Adrenal gland (tissue), 12 donors: ENCODE results near the gene B4GALT7. TPM values are rescaled to one million over a fixed set of nuclear protein-coding genes. Genes with fewer than 3 reads are reported as not detected.

Experiments
- DNase-seq, 7 donors: peaks; one replicate each; pipeline ENCODE4 v3.0.0-alpha.2; 2019 to 2020
- H3K27ac ChIP-seq, 5 donors: fragments of 200-600 bp; sonication (generic) in 4 of 5; 1 replicate in 3 of 5; 2 replicates in 2 of 5; pipeline versions ENCODE4 v1.5.1 to v1.8.0; 2016 to 2020; ENCODE audit warnings: mild to moderate bottlenecking in 1 of 5
- H3K27me3 ChIP-seq: fragments of 200-600 bp; 2 replicates; pipeline ENCODE4 v1.8.0; 2021
- H3K36me3 ChIP-seq, 2 donors: fragments of 200-600 bp; replicated peaks in 1 of 2; 1 replicate in 1 of 2; 2 replicates in 1 of 2; pipeline versions ENCODE4 v1.5.1 to v1.8.0; 2018 to 2022
- H3K4me1 ChIP-seq, 2 donors: fragments of 200-600 bp; replicated peaks in 1 of 2; 1 replicate in 1 of 2; 2 replicates in 1 of 2; pipeline versions ENCODE4 v1.5.1 to v1.8.0; 2018 to 2021
- H3K4me3 ChIP-seq, 4 donors: fragments of 200-600 bp; sonication (generic) in 3 of 4; one replicate each; pipeline ENCODE4 v1.5.1; 2016 to 2018
- H3K9me3 ChIP-seq, 3 donors: fragments of 200-600 bp; sonication (generic) in 1 of 3; replicated peaks in 1 of 3; 1 replicate in 2 of 3; 2 replicates in 1 of 3; pipeline versions ENCODE4 v1.5.1 to v1.8.0; 2016 to 2021
- POLR2A ChIP-seq, 2 donors: fragments of 450-650 bp; IDR thresholded peaks; one replicate each; pipeline ENCODE4 v1.6.1; 2017; ENCODE audit warnings: antibody characterized with exemption in 2 of 2, mild to moderate bottlenecking in 2 of 2, moderate library complexity in 1 of 2
- WGBS, 4 donors: extraction: QIAGEN DNeasy Blood & Tissue Kit in 2 of 4; methylation state at CpG; one replicate each; pipeline versions ENCODE4 v1.1.5 to v1.1.7; 2013 to 2017; 5-methylcytosine and 5-hydroxymethylcytosine counted together
- intact Hi-C, 2 donors: fragments of 100-400 bp; cut with DNase I; formaldehyde crosslinking; loops; one replicate each; pipeline versions ENCODE4 v1.14.1 to v1.15.0; 2022 to 2023
- polyA plus RNA-seq, 3 donors: library from polyadenylated mRNA; stranded (reverse); fragments of 200-250 nt in 2 of 3; fragments of 350-450 nt in 1 of 3; fragmentation: Illumina TruSeq in 1 of 3; extraction: RNeasy Lipid Tissue Mini Kit (QIAGEN cat#74804) in 1 of 3; gene quantifications; one replicate each; pipeline ENCODE4 v1.2.3, GENCODE V29; 2013 to 2014
- total RNA-seq, 9 donors: library from RNA; depleted of rRNA in 4 of 9; stranded (reverse); fragments of >200 nt in 4 of 9; fragments of 120-200 nt in 1 of 9; fragmentation: NEBNext Ultra II Directional in 1 of 9; extraction: Animal tissue kit (Norgen Biotek cat#: 25700) in 1 of 9; gene quantifications; one replicate each; pipeline versions ENCODE4 v1.1.0 to v1.2.4, GENCODE V29; 2013 to 2023
- TF ChIP-seq, protein P1 (sequence below), 6 experiments: fragments of 450-650 bp in 4 of 6; fragments of 200-600 bp in 2 of 6; sonication (generic) in 1 of 6; IDR thresholded peaks; 1 replicate in 5 of 6; 2 replicates in 1 of 6; pipeline versions ENCODE4 v1.5.1 to v1.8.0; 2016 to 2021; ENCODE audit warnings: antibody characterized with exemption in 6 of 6, mild to moderate bottlenecking in 2 of 6, moderate library complexity in 1 of 6
- donor health status: healthy with polysubstance abuse.
- donor health status: Bipolar disorder and iron deficiency.
- donor health status: DM: yes; HTN: yes; CAD: no.
- donor health status: DM: no; HTN: no; CAD: no.
- donor health status: DM: no; HTN: no; CAD: no.
- donor health status: DM: yes; HTN: yes; CAD: no.

B4GALT7 gene
- total and polyA plus RNA-seq, 12 donors: 22.7 to 131 (median 43.8) TPM

DNA sequence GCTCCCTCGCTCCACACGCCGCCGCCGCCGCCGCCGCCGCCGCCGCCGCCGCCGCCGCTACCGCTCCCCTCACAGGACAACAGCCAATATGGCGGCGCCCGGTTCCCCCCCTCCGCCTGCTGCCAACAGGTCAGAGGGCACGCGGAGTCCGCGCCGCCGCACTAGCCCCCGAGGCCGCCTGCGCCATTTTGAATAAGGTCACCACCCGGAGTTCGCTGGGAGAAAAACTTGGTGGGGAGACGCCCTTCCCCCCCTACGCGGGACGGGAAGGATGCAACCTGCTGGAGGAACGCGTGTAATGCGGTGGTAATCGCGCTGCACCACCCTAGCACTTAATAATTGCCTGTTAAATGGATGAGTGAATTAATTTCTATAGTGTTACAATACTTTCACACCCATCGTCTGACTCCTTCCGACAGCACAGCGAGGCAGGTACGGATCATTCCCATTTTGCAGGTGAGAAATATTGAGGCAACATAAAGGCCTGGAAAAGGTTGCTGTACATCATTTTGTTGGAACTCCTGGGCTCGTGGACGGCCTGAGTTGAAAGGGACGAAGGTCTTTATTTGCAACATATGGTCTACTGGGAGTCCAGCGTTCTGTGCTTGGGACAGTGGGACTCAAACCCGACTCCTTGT lies 45.3 kb upstream of the B4GALT7 start, which contains the start of gene FAM193B:
TSS of gene FAM193B (minus strand) at position 90 of the 638 bp plus-strand sequence. CDS start 105 bp downstream, outside the sequence.
- peak; percentile 92 to 97 (median 95) for DNase-seq
- WGBS, 4 donors: 9 to 30% (median 16%) methylated on average over 16 to 49 of the region's 49 CpGs
- Histone ChIP-seq H3K4me1 (peaks cover 15 to 21% of the 10 kb centered on the region in 2 donors), H3K27ac (peak within 1 kb of the TSS in 4 of 5 donors; percentile 28 to 92 (median 75)), H3K27me3 (no peaks in the 10 kb centered on the region), H3K36me3 (peaks cover 0 to 3% of the 10 kb centered on the region in 2 donors), H3K4me3 (peak within 1 kb of the TSS; percentile 50 to 98 (median 92)), H3K9me3 (no peaks in the 10 kb centered on the region)
- TF ChIP-seq POLR2A (IDR thresholded peaks at IDR 0.05): peak in 1 of 2 donors; percentile 19
- TF ChIP-seq, protein P1, sequence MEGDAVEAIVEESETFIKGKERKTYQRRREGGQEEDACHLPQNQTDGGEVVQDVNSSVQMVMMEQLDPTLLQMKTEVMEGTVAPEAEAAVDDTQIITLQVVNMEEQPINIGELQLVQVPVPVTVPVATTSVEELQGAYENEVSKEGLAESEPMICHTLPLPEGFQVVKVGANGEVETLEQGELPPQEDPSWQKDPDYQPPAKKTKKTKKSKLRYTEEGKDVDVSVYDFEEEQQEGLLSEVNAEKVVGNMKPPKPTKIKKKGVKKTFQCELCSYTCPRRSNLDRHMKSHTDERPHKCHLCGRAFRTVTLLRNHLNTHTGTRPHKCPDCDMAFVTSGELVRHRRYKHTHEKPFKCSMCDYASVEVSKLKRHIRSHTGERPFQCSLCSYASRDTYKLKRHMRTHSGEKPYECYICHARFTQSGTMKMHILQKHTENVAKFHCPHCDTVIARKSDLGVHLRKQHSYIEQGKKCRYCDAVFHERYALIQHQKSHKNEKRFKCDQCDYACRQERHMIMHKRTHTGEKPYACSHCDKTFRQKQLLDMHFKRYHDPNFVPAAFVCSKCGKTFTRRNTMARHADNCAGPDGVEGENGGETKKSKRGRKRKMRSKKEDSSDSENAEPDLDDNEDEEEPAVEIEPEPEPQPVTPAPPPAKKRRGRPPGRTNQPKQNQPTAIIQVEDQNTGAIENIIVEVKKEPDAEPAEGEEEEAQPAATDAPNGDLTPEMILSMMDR (IDR thresholded peaks at IDR 0.05): peak in 3 of 6 experiments; percentile 29 to 43 (median 42)
- intact Hi-C loops: no loop called here

DNA sequence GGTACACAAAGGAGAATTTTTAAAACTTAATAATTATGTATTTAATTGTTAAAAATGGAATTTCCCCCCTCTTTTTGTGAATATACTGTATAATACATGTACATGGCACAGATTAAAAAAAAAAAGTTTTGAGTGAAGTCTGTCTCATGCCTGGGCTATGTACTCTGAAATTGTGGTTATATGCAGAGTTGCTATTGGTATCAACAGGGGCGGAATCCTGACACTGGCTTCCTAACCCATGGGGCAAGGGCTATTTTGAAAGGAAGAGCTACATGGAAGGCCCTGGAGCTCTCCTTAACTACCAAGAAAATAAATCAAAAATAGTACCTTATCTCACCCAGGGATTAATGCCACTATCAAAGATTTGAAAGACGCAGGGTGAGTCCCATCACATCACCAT lies 44.7 kb upstream of the B4GALT7 start:
- no peak for TF ChIP-seq POLR2A (IDR thresholded peaks at IDR 0.05)
- TF ChIP-seq, protein P1 (IDR thresholded peaks at IDR 0.05): no peak
- DNase-seq: no peak
- Histone ChIP-seq H3K4me1 (peaks cover 15 to 21% of the 10 kb centered on the region in 2 donors), H3K9me3 (no peaks in the 10 kb centered on the region), H3K27me3 (no peaks in the 10 kb centered on the region), H3K4me3 (peak overlapping the region in 1 of 4 donors; percentile 91), H3K36me3 (peaks cover 0 to 3% of the 10 kb centered on the region in 2 donors), H3K27ac (no peak overlapping the region)
- WGBS, 4 donors: 84 to 93% (median 86%) methylated on average over 2 of the region's 2 CpGs
- intact Hi-C loops: no loop called here

- intact Hi-C loops: no loop called here
- Histone ChIP-seq H3K9me3 (no peaks in the 10 kb centered on the region), H3K4me3 (no peak overlapping the region), H3K27me3 (no peaks in the 10 kb centered on the region), H3K27ac (no peak overlapping the region), H3K36me3 (peaks cover 0 to 3% of the 10 kb centered on the region in 2 donors), H3K4me1 (peaks cover 15 to 21% of the 10 kb centered on the region in 2 donors)
- WGBS, 4 donors: 88 to 96% (median 91%) methylated on average over 5 of the region's 5 CpGs
- DNase-seq: no peak
- no peak for TF ChIP-seq POLR2A (IDR thresholded peaks at IDR 0.05)
- TF ChIP-seq, protein P1 (IDR thresholded peaks at IDR 0.05): no peak
Observed at GRCh38 chr5:177555665-177556064, 44.3 kb upstream of the B4GALT7 start.

DNA sequence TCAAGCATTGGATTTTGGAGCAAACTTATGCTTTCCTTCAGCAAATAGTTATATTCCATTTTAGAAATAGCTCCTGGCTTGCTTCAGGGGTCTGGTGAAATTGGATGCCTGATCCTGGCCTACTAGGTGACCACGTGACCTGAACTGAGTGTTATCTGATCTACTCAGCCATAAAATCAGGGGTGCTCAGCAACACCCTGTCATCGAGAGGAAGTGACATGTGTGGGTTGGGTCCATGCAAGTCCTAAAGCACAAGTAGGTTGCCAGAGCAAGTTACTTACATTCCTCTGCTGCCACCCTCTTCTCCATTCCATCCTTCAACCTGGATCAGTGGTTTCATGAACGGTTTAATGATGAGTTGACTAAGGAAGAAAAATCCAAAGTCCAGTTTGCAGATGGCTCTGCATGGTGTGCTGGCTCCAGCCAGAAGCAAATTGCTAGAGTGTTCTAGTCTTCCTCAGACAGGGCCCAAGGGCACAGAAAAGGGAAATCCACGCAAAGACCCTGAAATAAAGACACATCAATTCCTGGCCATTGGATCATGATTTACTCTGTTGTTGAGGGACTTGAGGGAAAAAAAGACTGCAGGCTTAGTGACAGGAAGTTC lies 42.8 kb upstream of the B4GALT7 start:
- 62 to 64% (median 62%) methylated on average over 4 of the region's 4 CpGs for WGBS, 4 donors
- no peak for DNase-seq
- Histone ChIP-seq H3K4me1 (peaks cover 15 to 19% of the 10 kb centered on the region in 2 donors), H3K27me3 (no peaks in the 10 kb centered on the region), H3K36me3 (no peaks in the 10 kb centered on the region), H3K9me3 (no peaks in the 10 kb centered on the region), H3K4me3 (no peak overlapping the region), H3K27ac (no peak overlapping the region)
- intact Hi-C loops: no loop called here
- TF ChIP-seq POLR2A (IDR thresholded peaks at IDR 0.05): no peak
- TF ChIP-seq, protein P1 (IDR thresholded peaks at IDR 0.05): no peak
